ENCODE data around the gene SNUPN. TPM values are rescaled to one million over a fixed set of nuclear protein-coding genes. Genes with fewer than 3 reads are reported as not detected.

Gene SNUPN
- polyA plus RNA-seq, 1 donor (not counting 4 experiments of a cell fraction or from before 2014, with no cell fraction given): 24.9 TPM

DNA sequence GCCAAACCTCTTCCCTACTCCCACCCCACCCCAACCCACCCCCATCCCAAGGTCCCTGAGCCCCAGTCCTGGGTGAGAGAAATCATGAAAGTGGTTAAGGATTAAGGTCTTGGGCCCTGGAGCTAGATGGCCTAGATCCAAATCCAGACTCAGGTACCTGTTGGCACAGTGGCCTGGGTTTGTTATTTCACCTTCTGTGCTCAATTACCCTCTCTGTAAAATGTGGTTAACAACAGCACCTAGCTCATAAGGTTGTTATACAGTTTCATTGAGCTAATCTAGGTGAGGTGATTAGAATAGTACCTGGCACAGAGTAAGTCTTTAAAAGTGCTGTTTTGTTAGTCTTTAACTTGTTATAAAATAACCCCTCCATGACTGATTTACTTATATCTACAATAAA, 6.4 kb upstream of the SNUPN start:
- dilution Hi-C loops (cut with MboI; ENCODE audit: extremely low pct_ligation_motif_present, low sequenced_read_pairs): no loop called here
- TF ChIP-seq CTCF (optimal IDR thresholded peaks at IDR 0.05 in 1 of 3, IDR thresholded peaks at IDR 0.05 in 1 of 3, conservative IDR thresholded peaks at IDR 0.05 in 1 of 3; ENCODE audit: extremely low read depth in 1 of 3, insufficient read depth in 2 of 3, low read length in 3 of 3) (no peak), EZH2 (IDR thresholded peaks at IDR 0.05; ENCODE audit: low read length) (no peak)
- Histone ChIP-seq H3K9ac (ENCODE audit: control insufficient read depth, extremely low read depth, insufficient read depth, low read length) (no peak overlapping the region), H3K4me1 (ENCODE audit: control insufficient read depth, extremely low read depth, insufficient read depth, low read length) (peaks cover 14% of the 10 kb centered on the region), H3K4me2 (ENCODE audit: control insufficient read depth, extremely low read depth, insufficient read depth, low read depth, low read length) (no peak overlapping the region), H3K27me3 (ENCODE audit: control insufficient read depth, extremely low read depth, insufficient read depth, low read length) (no peaks in the 10 kb centered on the region), H3K9me1 (ENCODE audit: control insufficient read depth, extremely low read depth, insufficient read depth, low read length) (no peaks in the 10 kb centered on the region), H3K36me3 (ENCODE audit: control insufficient read depth in 2 of 2, extremely low read depth in 1 of 2, insufficient read depth in 2 of 2, low read length in 2 of 2) (peaks cover 0 to 3% of the 10 kb centered on the region in 2 experiments), H3K9me3 (ENCODE audit: control insufficient read depth, low read depth, low read length) (no peaks in the 10 kb centered on the region), H4K20me1 (ENCODE audit: control insufficient read depth, extremely low read depth, insufficient read depth, low read length) (no peaks in the 10 kb centered on the region), H2AFZ (ENCODE audit: control insufficient read depth, low read length) (no peak overlapping the region), H3K27ac (ENCODE audit: control insufficient read depth, insufficient read depth, low read length) (no peak overlapping the region), H3K79me2 (ENCODE audit: control insufficient read depth, insufficient read depth, low read length) (peaks cover 4% of the 10 kb centered on the region), H3K4me3 (ENCODE audit: control insufficient read depth in 2 of 3, extremely low read depth in 1 of 3, insufficient read depth in 2 of 3, low read depth in 1 of 3, low read length in 3 of 3) (no peak overlapping the region)
- FAIRE-seq (no peak), DNase-seq (ENCODE audit: low read depth, low spot score) (no peak)

DNA sequence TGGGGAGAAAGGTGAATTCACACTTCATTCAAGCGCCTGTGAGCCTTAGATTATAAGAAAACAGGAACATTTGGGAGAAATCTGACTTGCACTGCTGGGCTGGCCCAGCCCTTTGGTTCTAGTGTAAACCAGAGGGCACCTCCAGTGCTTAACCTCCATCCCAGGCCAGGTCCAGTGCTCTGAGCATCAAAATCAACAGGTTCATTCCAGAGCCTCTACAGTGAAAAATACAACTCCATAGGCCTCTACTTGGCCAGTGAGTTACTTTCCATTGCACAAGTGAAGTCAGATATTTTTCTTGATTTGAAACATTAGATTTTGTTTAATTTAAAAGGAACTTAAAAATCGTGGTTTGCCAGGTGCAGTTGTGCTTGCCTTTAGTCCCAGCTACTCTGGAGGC, 3.0 kb downstream of the SNUPN start:
- Histone ChIP-seq H3K79me2 (ENCODE audit: control insufficient read depth, insufficient read depth, low read length) (no peaks in the 10 kb centered on the region), H3K9me3 (ENCODE audit: control insufficient read depth, low read depth, low read length) (no peaks in the 10 kb centered on the region), H2AFZ (ENCODE audit: control insufficient read depth, low read length) (no peak overlapping the region), H3K9me1 (ENCODE audit: control insufficient read depth, extremely low read depth, insufficient read depth, low read length) (no peaks in the 10 kb centered on the region), H3K27me3 (ENCODE audit: control insufficient read depth, extremely low read depth, insufficient read depth, low read length) (no peaks in the 10 kb centered on the region), H4K20me1 (ENCODE audit: control insufficient read depth, extremely low read depth, insufficient read depth, low read length) (no peaks in the 10 kb centered on the region), H3K4me3 (ENCODE audit: control insufficient read depth in 2 of 3, extremely low read depth in 1 of 3, insufficient read depth in 2 of 3, low read depth in 1 of 3, low read length in 3 of 3) (no peak overlapping the region), H3K9ac (ENCODE audit: control insufficient read depth, extremely low read depth, insufficient read depth, low read length) (no peak overlapping the region), H3K4me2 (ENCODE audit: control insufficient read depth, extremely low read depth, insufficient read depth, low read depth, low read length) (no peak overlapping the region), H3K4me1 (ENCODE audit: control insufficient read depth, extremely low read depth, insufficient read depth, low read length) (peaks cover 32% of the 10 kb centered on the region), H3K27ac (ENCODE audit: control insufficient read depth, insufficient read depth, low read length) (no peak overlapping the region), H3K36me3 (ENCODE audit: control insufficient read depth in 2 of 2, extremely low read depth in 1 of 2, insufficient read depth in 2 of 2, low read length in 2 of 2) (peaks cover 9 to 15% of the 10 kb centered on the region in 2 experiments)
- TF ChIP-seq EZH2 (IDR thresholded peaks at IDR 0.05; ENCODE audit: low read length) (no peak), CTCF (optimal IDR thresholded peaks at IDR 0.05 in 1 of 3, IDR thresholded peaks at IDR 0.05 in 1 of 3, conservative IDR thresholded peaks at IDR 0.05 in 1 of 3; ENCODE audit: extremely low read depth in 1 of 3, insufficient read depth in 2 of 3, low read length in 3 of 3) (no peak)
- DNase-seq (ENCODE audit: low read depth, low spot score) (no peak), FAIRE-seq (no peak)
- dilution Hi-C loops (cut with MboI; ENCODE audit: extremely low pct_ligation_motif_present, low sequenced_read_pairs): no loop called here
